Ascending aorta (tissue), 2 donors: ENCODE results near the gene CST6. TPM values are rescaled to one million over a fixed set of nuclear protein-coding genes. Genes with fewer than 3 reads are reported as not detected.

Experiments
- DNase-seq, 2 donors: peaks; one replicate each; pipeline ENCODE4 v3.0.0-alpha.2; 2019; ENCODE audit warnings: low spot score in 2 of 2
- H3K27ac ChIP-seq, 2 donors: fragments of 200-600 bp; sonication (generic); one replicate each; pipeline ENCODE4 v1.5.1; 2016 to 2017; ENCODE audit warnings: mild to moderate bottlenecking in 1 of 2
- H3K27me3 ChIP-seq: fragments of 200-600 bp; sonication (generic); one replicate; pipeline ENCODE4 v1.5.1; 2017
- H3K36me3 ChIP-seq, 2 donors: fragments of 200-600 bp; sonication (generic); one replicate each; pipeline ENCODE4 v1.5.1; 2016
- H3K4me1 ChIP-seq, 2 donors: fragments of 200-600 bp; sonication (generic); one replicate each; pipeline ENCODE4 v1.5.1; 2016 to 2017; ENCODE audit warnings: mild to moderate bottlenecking in 1 of 2
- H3K4me3 ChIP-seq, 2 donors: fragments of 200-600 bp; sonication (generic); one replicate each; pipeline ENCODE4 v1.5.1; 2016 to 2017; ENCODE audit warnings: mild to moderate bottlenecking in 1 of 2
- H3K9me3 ChIP-seq, 2 donors: fragments of 200-600 bp; sonication (generic); one replicate each; pipeline ENCODE4 v1.5.1; 2016
- intact Hi-C: fragments of 100-400 bp; cut with DNase I; formaldehyde crosslinking; loops from one replicate; pipeline ENCODE4 v1.15.1; 2023
- total RNA-seq: library from RNA; depleted of rRNA; stranded (reverse); fragments of >200 nt; gene quantifications from one replicate; pipeline ENCODE4 v1.1.0, GENCODE V29; 2016
- TF ChIP-seq, protein P1 (sequence below), 3 experiments: fragments of 200-600 bp in 2 of 3; fragments of 450-650 bp in 1 of 3; sonication (generic) in 2 of 3; IDR thresholded peaks; one replicate each; pipeline ENCODE4 v1.5.1; 2016 to 2019; ENCODE audit warnings: antibody characterized with exemption in 3 of 3, mild to moderate bottlenecking in 1 of 3, moderate library complexity in 1 of 3

CST6 gene
- total RNA-seq, 1 donor from 2014 or later, result 4.4 TPM

DNA sequence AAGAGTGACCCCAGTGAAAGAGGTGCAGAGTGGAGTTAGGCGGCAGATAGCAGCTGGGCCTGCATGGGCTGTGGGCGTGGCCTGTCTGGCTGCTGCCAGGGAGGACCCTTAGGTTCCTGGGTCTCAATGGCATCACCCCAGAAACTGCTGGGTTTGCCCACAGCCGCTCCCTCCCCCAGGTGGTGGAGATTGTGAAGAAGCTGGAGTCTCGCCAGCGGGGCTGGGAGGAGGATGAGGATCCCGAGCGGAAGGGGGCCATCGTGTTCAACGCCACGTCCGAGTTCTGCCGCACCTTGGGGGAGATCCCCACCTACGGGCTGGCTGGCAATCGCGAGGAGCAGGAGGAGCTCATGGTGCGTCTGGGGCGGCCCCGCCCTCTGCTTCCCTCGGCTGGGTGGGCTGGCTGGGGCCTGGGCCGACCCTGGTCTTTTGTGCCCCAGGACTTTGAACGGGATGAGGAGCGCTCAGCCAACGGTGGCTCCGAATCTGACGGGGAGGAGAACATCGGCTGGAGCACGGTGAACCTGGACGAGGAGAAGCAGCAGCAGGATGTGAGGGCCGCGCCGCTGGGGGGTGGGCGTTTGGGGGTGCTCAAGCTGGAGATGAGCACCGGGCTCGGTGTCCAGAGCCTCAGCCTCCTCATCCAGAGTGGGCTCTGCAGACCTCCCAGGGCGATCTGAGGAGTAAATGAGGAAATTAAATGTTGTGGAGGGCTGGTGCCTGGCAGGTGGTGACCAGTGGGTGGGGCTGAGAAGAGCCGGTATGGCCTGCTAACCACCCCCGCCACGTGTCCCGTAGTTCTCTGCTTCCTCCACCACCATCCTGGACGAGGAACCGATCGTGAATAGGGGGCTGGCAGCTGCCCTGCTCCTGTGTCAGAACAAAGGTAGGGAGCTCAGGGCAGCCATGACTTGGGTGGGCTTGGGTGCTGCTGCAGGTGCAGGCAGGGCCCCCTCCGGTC, 35.3 kb upstream of the CST6 start:
- peaks cover 39 to 52% of the 10 kb centered on the region in 2 donors for H3K36me3 ChIP-seq
- TF ChIP-seq, protein P1, sequence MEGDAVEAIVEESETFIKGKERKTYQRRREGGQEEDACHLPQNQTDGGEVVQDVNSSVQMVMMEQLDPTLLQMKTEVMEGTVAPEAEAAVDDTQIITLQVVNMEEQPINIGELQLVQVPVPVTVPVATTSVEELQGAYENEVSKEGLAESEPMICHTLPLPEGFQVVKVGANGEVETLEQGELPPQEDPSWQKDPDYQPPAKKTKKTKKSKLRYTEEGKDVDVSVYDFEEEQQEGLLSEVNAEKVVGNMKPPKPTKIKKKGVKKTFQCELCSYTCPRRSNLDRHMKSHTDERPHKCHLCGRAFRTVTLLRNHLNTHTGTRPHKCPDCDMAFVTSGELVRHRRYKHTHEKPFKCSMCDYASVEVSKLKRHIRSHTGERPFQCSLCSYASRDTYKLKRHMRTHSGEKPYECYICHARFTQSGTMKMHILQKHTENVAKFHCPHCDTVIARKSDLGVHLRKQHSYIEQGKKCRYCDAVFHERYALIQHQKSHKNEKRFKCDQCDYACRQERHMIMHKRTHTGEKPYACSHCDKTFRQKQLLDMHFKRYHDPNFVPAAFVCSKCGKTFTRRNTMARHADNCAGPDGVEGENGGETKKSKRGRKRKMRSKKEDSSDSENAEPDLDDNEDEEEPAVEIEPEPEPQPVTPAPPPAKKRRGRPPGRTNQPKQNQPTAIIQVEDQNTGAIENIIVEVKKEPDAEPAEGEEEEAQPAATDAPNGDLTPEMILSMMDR (IDR thresholded peaks at IDR 0.05), result no peak
- intact Hi-C loops, result no loop called here

DNA sequence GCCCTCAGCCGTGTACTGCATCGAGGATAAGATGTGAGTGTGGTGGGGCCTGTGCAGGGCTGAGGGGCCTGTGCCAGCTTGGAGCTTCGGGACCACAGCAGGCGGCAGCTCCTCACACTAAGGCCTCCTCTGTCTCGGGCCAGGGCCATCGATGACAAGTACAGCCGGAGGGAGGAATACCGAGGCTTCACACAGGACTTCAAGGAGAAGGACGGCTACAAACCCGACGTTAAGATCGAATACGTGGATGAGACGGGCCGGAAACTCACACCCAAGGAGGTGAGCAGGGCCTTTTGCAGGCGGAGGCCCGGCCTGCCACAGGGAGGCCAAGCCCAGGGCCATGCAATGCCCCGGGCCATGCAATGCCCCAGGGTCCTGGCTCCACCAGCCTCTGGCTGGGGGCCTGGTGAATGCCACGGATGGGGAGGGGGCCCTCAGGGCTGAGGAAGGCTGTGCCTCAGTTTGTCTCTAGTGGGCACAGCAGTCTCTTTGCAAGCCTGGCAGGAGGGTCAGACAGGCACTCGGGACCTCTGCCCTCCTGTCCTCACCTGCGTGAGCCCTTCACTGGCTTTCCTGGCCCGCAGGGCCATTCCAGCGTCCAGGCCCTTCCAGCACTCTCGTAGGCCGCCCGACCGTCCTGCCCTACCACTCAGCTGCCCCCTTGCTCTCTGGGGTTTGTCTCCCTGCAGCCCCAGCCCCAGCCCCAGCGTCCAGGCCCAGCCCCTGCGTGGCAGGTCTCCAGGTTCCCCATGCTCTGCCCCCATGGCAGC, 34.0 kb upstream of the CST6 start:
- DNase-seq, result no peak
- H3K4me3 ChIP-seq, result no peak overlapping the region
- H3K9me3 ChIP-seq, result no peaks in the 10 kb centered on the region
- TF ChIP-seq, protein P1 (IDR thresholded peaks at IDR 0.05), result no peak
- no peaks in the 10 kb centered on the region for H3K27me3 ChIP-seq
- intact Hi-C loops, result no loop called here
- H3K4me1 ChIP-seq, result no peaks in the 10 kb centered on the region
- H3K36me3 ChIP-seq, result peaks cover 39 to 52% of the 10 kb centered on the region in 2 donors
- no peak overlapping the region for H3K27ac ChIP-seq

More for the DNA sequence above, 35.3 kb upstream of the CST6 start:
- no peak overlapping the region for H3K4me3 ChIP-seq
- no peak for DNase-seq
- no peak overlapping the region for H3K27ac ChIP-seq
- H3K4me1 ChIP-seq, result no peaks in the 10 kb centered on the region
- H3K27me3 ChIP-seq, result no peaks in the 10 kb centered on the region
- H3K9me3 ChIP-seq, result no peaks in the 10 kb centered on the region

DNA sequence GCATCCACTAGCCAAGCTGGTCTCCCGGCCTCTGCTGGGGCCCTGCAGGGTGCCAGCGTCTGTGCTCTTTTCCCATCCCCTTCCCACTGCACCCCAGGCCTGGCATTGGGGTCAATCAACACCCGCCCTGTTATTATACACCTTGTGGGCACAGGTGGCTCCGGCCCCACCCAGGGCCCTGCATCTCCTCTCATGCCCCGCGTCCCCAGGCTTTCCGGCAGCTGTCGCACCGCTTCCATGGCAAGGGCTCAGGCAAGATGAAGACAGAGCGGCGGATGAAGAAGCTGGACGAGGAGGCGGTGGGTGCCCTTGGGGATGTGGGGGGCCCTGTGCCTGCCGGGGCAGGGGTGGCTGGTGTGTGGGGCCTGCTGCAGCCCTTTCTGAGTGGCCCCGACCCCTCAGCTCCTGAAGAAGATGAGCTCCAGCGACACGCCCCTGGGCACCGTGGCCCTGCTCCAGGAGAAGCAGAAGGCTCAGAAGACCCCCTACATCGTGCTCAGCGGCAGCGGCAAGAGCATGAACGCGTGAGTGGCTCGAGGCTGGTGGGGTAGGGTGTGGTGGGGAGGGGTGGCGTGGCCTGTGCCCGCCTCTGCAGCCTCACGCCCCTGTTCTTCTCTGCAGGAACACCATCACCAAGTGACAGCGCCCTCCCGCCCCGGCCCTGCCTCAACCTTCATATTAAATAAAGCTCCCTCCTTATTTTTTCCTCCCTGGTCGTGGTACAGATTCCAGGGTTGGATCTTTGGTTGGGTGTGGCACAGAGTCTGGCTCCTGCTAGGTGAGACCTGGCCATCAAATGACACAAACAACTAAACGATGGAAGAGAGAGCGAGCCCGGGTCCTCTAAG, 33.2 kb upstream of the CST6 start:
- no peaks in the 10 kb centered on the region for H3K27me3 ChIP-seq
- intact Hi-C loops, result no loop called here
- TF ChIP-seq, protein P1 (IDR thresholded peaks at IDR 0.05), result no peak
- no peak overlapping the region for H3K4me3 ChIP-seq
- no peak overlapping the region for H3K27ac ChIP-seq
- peaks cover 35 to 45% of the 10 kb centered on the region in 2 donors for H3K36me3 ChIP-seq
- DNase-seq, result no peak
- no peaks in the 10 kb centered on the region for H3K4me1 ChIP-seq
- no peaks in the 10 kb centered on the region for H3K9me3 ChIP-seq

DNA sequence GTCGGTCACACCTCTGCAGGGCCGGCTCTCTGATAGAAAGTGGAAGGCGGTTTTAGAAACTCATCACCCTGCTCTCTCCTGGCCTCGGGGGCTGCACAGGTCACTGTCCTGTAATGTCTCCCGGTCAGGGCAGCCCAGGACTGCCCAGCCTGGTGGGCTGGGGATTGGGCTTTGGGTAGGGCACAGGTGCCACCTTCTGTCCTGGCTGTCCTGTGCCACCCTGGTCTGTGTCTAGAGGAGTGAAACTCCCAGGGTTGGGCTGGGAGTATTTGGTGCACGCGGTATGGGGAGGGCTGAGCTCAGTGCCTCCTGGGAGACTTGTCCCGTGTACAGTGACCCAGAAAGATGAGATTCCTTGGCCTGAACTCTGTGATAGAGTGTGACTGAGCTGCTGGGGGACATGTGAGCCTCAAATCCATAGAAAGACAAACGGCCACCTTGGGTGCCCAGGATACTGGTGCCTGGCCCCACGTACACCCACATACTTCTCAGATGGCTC, 32.5 kb upstream of the CST6 start:
- H3K4me3 ChIP-seq, result no peak overlapping the region
- no peaks in the 10 kb centered on the region for H3K4me1 ChIP-seq
- H3K9me3 ChIP-seq, result no peaks in the 10 kb centered on the region
- H3K36me3 ChIP-seq, result peaks cover 32 to 44% of the 10 kb centered on the region in 2 donors
- DNase-seq, result no peak
- no peaks in the 10 kb centered on the region for H3K27me3 ChIP-seq
- intact Hi-C loops, result no loop called here
- H3K27ac ChIP-seq, result no peak overlapping the region
- TF ChIP-seq, protein P1 (IDR thresholded peaks at IDR 0.05), result no peak
